PC-9 (cell line): ENCODE results near the gene KRTAP10-5. TPM values are rescaled to one million over a fixed set of nuclear protein-coding genes. Genes with fewer than 3 reads are reported as not detected.

ENCODE experiments used
- BruUV-seq: library from RNA; stranded (reverse); fragments of 400-500 nt; replicated peaks from 2 replicates; lab custom pipeline; 2021; lab: Mats Ljungman, UMichigan
- CTCF ChIA-PET: fragments of 300-600 bp; sonication (Branson Sonifier 250); formaldehyde crosslinking; loops from one replicate; lab custom pipeline; 2022; ENCODE audit warnings: antibody characterized with exemption; lab: Charles Lee
- POLR2A ChIA-PET: fragments of 300-600 bp; sonication (Branson Sonifier 250); formaldehyde crosslinking; loops from one replicate; lab custom pipeline; 2022; ENCODE audit warnings: antibody characterized with exemption; ENCODE audit not compliant: unreplicated experiment; lab: Charles Lee
- DNase-seq, 2 experiments: peaks; one replicate each; pipeline versions ENCODE4 v3.0.0 to v3.0.0-alpha.2; 2015 to 2022; ENCODE audit warnings: mixed read lengths in 1 of 2
- H2AFZ ChIP-seq: fragments of 200-600 bp; sonication (generic); 2 replicates; pipeline ENCODE4 v1.8.1; 2017; ENCODE audit warnings: antibody characterized with exemption
- H3F3A ChIP-seq: fragments of 200-600 bp; sonication (generic); 2 replicates; pipeline ENCODE4 v1.8.1; 2017; ENCODE audit warnings: antibody characterized with exemption, mild to moderate bottlenecking, low read depth; ENCODE audit not compliant: insufficient read depth
- H3K27ac ChIP-seq: fragments of 200-600 bp; sonication (generic); 2 replicates; pipeline ENCODE4 v1.6.1; 2016; ENCODE audit warnings: mixed run types
- H3K27me3 ChIP-seq: fragments of 200-600 bp; sonication (generic); 2 replicates; pipeline ENCODE4 v1.6.1; 2016; ENCODE audit warnings: low read depth, mixed run types; ENCODE audit not compliant: insufficient read depth
- H3K36me3 ChIP-seq: fragments of 200-600 bp; sonication (generic); 2 replicates; pipeline ENCODE4 v1.6.1; 2016; ENCODE audit warnings: low read depth, mixed run types
- H3K4me1 ChIP-seq: fragments of 200-600 bp; sonication (generic); replicated peaks from 2 replicates; pipeline ENCODE4 v1.6.1; 2016; ENCODE audit warnings: mixed run types; ENCODE audit not compliant: insufficient read depth
- H3K4me2 ChIP-seq: fragments of 200-600 bp; sonication (generic); 2 replicates; pipeline ENCODE4 v1.6.1; 2017; ENCODE audit warnings: mixed run types
- H3K4me3 ChIP-seq: fragments of 200-600 bp; sonication (generic); 2 replicates; pipeline ENCODE4 v1.6.1; 2016; ENCODE audit warnings: mixed run types
- H3K79me2 ChIP-seq: fragments of 200-600 bp; sonication (generic); 2 replicates; pipeline ENCODE4 v1.6.1; 2017; ENCODE audit warnings: low read depth, mixed run types
- H3K9me2 ChIP-seq: fragments of 200-600 bp; sonication (generic); 2 replicates; pipeline ENCODE4 v1.8.1; 2017; ENCODE audit warnings: mild to moderate bottlenecking; ENCODE audit not compliant: insufficient read depth
- H3K9me3 ChIP-seq: fragments of 200-600 bp; sonication (generic); 2 replicates; pipeline ENCODE4 v1.8.1; 2016; ENCODE audit warnings: low read depth; ENCODE audit not compliant: insufficient read depth
- H4K20me1 ChIP-seq: fragments of 200-600 bp; sonication (generic); 2 replicates; pipeline ENCODE4 v1.8.1; 2017; ENCODE audit not compliant: insufficient read depth
- EZH2 ChIP-seq: fragments of 200-600 bp; sonication (generic); IDR thresholded peaks from 2 replicates; pipeline ENCODE4 v1.8.0; 2017; ENCODE audit warnings: antibody characterized with exemption, low read depth
- intact Hi-C: fragments of 100-400 bp; cut with micrococcal nuclease; formaldehyde crosslinking; loops from one replicate; pipeline ENCODE4 v1.10.0; 2022; ENCODE audit not compliant: unreplicated experiment
- total RNA-seq: library from RNA; stranded (reverse); gene quantifications from 2 replicates; pipeline ENCODE4 v1.2.3, GENCODE V29; 2021
- TF ChIP-seq, protein P1 (sequence below): fragments of 200-600 bp; sonication (generic); conservative IDR thresholded peaks from 2 replicates; pipeline ENCODE4 v1.6.1; 2017; ENCODE audit warnings: mixed run types, antibody characterized with exemption, mild to moderate bottlenecking, moderate library complexity

KRTAP10-5 gene
- total RNA-seq, 1 experiment from 2014 or later = not detected

DNA sequence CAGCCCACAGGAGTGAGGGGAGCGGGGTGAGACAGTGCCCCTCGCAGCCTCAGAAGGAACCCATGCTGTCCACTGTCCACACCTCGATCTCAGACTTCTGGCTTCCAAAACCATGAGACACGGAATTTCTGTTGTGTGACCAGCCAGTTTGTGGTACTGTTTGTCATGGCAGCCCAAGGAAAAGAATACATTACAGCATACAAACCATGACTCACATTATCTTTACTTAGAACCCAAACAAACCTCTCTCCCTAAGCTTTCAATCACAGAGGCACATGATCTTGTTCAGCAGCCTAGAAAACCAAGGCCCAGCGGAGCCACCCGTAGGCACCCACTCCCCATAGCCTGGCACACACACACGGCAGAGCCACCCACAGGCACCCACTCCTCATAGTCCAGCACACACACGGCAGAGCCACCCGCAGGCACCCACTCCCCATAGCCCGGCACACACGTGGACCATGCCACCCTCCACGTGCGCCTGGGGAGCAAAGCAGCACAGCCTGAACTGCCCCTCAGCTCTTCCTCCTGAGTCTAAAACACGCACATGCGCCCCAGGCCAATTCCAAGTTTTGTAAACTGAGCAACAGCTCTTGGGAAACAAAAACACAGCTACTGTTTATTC lies 7.3 kb downstream of the KRTAP10-5 start:
- TF ChIP-seq EZH2 = no peak
- TF ChIP-seq, protein P1, sequence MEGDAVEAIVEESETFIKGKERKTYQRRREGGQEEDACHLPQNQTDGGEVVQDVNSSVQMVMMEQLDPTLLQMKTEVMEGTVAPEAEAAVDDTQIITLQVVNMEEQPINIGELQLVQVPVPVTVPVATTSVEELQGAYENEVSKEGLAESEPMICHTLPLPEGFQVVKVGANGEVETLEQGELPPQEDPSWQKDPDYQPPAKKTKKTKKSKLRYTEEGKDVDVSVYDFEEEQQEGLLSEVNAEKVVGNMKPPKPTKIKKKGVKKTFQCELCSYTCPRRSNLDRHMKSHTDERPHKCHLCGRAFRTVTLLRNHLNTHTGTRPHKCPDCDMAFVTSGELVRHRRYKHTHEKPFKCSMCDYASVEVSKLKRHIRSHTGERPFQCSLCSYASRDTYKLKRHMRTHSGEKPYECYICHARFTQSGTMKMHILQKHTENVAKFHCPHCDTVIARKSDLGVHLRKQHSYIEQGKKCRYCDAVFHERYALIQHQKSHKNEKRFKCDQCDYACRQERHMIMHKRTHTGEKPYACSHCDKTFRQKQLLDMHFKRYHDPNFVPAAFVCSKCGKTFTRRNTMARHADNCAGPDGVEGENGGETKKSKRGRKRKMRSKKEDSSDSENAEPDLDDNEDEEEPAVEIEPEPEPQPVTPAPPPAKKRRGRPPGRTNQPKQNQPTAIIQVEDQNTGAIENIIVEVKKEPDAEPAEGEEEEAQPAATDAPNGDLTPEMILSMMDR = no peak
- H3K27me3 ChIP-seq = peaks cover 67% of the 10 kb centered on the region
- BruUV-seq = no TSS peak
- intact Hi-C loops = no loop called here
- no peak overlapping the region for H3K4me2 ChIP-seq
- no peaks in the 10 kb centered on the region for H3K9me3 ChIP-seq
- POLR2A ChIA-PET = no interaction called here
- no peaks in the 10 kb centered on the region for H3F3A ChIP-seq
- H3K27ac ChIP-seq = no peak overlapping the region
- H2AFZ ChIP-seq = no peak overlapping the region
- H3K36me3 ChIP-seq = no peaks in the 10 kb centered on the region
- no peaks in the 10 kb centered on the region for H3K9me2 ChIP-seq
- CTCF ChIA-PET = no interaction called here
- no peak for DNase-seq
- no peaks in the 10 kb centered on the region for H3K4me1 ChIP-seq
- no peak overlapping the region for H3K4me3 ChIP-seq
- no peaks in the 10 kb centered on the region for H4K20me1 ChIP-seq
- no peaks in the 10 kb centered on the region for H3K79me2 ChIP-seq

DNA sequence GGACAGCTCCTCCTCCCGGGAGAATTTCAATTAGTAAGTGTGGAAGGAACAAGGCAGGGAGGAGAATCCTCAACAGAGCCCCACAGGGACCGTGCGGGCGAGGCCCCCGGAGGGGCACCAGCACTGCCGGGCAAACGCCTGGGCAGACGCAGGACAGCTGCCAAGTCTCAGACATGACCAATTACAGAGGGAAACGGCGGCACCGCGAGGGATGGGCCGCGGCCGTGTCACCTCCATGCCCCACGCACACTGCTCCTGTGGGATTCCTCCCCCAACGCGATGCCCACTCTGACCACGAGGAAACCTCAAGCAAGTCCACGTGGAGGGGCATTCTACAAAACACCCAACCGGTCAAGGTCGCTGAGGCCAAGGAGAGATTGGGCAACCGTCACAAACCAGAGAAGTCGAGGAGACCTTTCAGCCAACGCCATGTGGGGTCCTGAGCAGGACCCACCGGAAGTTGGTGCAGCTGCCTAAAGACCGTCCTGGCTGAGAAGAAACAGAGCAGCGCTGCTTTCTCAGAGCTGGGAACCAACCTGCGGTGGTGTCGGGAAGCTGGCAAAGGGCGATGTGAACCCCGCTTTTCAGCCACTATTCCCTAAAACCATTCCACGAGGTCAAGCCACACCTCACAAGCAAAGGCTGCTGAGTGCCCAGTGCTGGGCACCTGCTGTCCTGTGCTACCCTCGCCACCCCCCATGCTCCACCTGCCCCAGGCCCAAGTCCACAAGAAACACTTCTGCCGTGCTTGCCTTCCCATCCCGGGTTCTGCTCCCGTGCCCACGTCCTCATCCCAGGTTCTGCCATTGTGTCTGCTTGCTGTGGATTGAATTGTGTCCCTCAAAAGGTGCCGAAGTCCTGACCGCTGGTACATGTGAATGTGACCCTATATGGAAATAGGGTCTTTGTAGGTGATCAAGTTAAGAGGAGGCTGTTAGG lies 8.3 kb downstream of the KRTAP10-5 start:
- no peak for DNase-seq
- ChIA-PET POLR2A (no interaction called here), CTCF (no interaction called here)
- no peaks in the 10 kb centered on the region for H4K20me1 ChIP-seq
- H3F3A ChIP-seq = no peaks in the 10 kb centered on the region
- no peak overlapping the region for H3K4me2 ChIP-seq
- no peaks in the 10 kb centered on the region for H3K36me3 ChIP-seq
- H3K79me2 ChIP-seq = no peaks in the 10 kb centered on the region
- H3K9me2 ChIP-seq = no peaks in the 10 kb centered on the region
- no peaks in the 10 kb centered on the region for H3K9me3 ChIP-seq
- H3K27ac ChIP-seq = no peak overlapping the region
- BruUV-seq = no TSS peak
- no peak overlapping the region for H3K4me3 ChIP-seq
- H3K27me3 ChIP-seq = peaks cover 71% of the 10 kb centered on the region
- no peaks in the 10 kb centered on the region for H3K4me1 ChIP-seq
- no peak overlapping the region for H2AFZ ChIP-seq
- intact Hi-C loops = no loop called here
- TF ChIP-seq, protein P1 = no peak
- no peak for TF ChIP-seq EZH2

DNA sequence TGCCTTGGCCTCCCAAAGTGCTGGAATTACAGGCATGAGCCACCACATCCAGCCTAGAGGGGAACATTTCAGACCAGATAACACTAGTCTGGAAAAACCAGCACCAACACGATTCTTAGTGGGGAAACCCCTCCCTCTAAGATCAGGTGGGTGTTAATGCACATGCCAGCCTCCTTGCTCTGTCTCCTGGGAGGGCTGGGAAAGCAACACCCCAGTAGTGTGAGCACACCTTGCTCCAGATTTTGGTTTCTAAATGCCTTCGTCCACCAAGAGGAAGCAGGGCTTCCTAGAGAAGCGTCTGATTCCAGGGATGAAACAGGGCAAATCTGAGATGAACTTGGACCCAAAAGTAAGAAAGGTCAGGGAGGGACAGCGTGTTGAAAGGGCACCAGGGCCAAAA lies 9.1 kb downstream of the KRTAP10-5 start:
- Histone ChIP-seq H3K9me3 (no peaks in the 10 kb centered on the region), H3K4me3 (no peak overlapping the region), H3K79me2 (no peaks in the 10 kb centered on the region), H2AFZ (no peak overlapping the region), H3K27ac (no peak overlapping the region), H3K4me2 (no peak overlapping the region), H3K4me1 (no peaks in the 10 kb centered on the region), H4K20me1 (no peaks in the 10 kb centered on the region), H3F3A (no peaks in the 10 kb centered on the region), H3K9me2 (no peaks in the 10 kb centered on the region), H3K36me3 (no peaks in the 10 kb centered on the region), H3K27me3 (peaks cover 67% of the 10 kb centered on the region)
- TF ChIP-seq EZH2 = no peak
- TF ChIP-seq, protein P1 = no peak
- intact Hi-C loops = no loop called here
- BruUV-seq = no TSS peak
- ChIA-PET POLR2A (no interaction called here), CTCF (no interaction called here)
- DNase-seq = no peak
